ENCODE data around the gene OR2C3.
"Not testable (repeated sequence)": the region's sequence is repeated elsewhere in the genome, so short reads cannot be mapped to it uniquely, and the experiment has no call there.

OR2C3 gene

GRCh38 chr1:247538561-247538960, 2.3 kb upstream of the OR2C3 start:
- H3K9me3 Mint-ChIP-seq = no peaks in the 10 kb centered on the region
- no peak for DNase-seq
- H3K4me3 Mint-ChIP-seq = no peak overlapping the region
- no peak overlapping the region for H3K27ac Mint-ChIP-seq
- H3K27me3 Mint-ChIP-seq = peaks cover 22% of the 10 kb centered on the region
- H3K4me1 Mint-ChIP-seq (ENCODE audit: low read depth) = peaks cover 5% of the 10 kb centered on the region
- no peaks in the 10 kb centered on the region for H3K36me3 Mint-ChIP-seq (ENCODE audit: low read depth)

- H3K36me3 Mint-ChIP-seq (ENCODE audit: low read depth) = no peaks in the 10 kb centered on the region
- H3K9me3 Mint-ChIP-seq = no peaks in the 10 kb centered on the region
- H3K4me1 Mint-ChIP-seq (ENCODE audit: low read depth) = peaks cover 5% of the 10 kb centered on the region
- peaks cover 21% of the 10 kb centered on the region for H3K27me3 Mint-ChIP-seq
- no peak overlapping the region for H3K4me3 Mint-ChIP-seq
- no peak for DNase-seq
- H3K27ac Mint-ChIP-seq = no peak overlapping the region
Observed at GRCh38 chr1:247535402-247535801, 838 bp downstream of the OR2C3 start.

GRCh38 chr1:247531937-247532336, 4.3 kb downstream of the OR2C3 start:
- H3K4me3 Mint-ChIP-seq = no peak overlapping the region
- no peak overlapping the region for H3K27ac Mint-ChIP-seq
- H3K36me3 Mint-ChIP-seq (ENCODE audit: low read depth) = no peaks in the 10 kb centered on the region
- H3K9me3 Mint-ChIP-seq = no peaks in the 10 kb centered on the region
- DNase-seq = no peak
- peaks cover 17% of the 10 kb centered on the region for H3K27me3 Mint-ChIP-seq
- peaks cover 12% of the 10 kb centered on the region for H3K4me1 Mint-ChIP-seq (ENCODE audit: low read depth)

- Mint-ChIP-seq H3K36me3 (ENCODE audit: low read depth) (no peaks in the 10 kb centered on the region), H3K4me1 (ENCODE audit: low read depth) (peaks cover 12% of the 10 kb centered on the region), H3K4me3 (no peak overlapping the region), H3K27ac (no peak overlapping the region), H3K27me3 (peaks cover 26% of the 10 kb centered on the region), H3K9me3 (no peaks in the 10 kb centered on the region)
- no peak for DNase-seq
Observed at GRCh38 chr1:247530785-247531184, 5.5 kb downstream of the OR2C3 start.

- Mint-ChIP-seq H3K27me3 (peaks cover 31% of the 10 kb centered on the region), H3K4me3 (no peak overlapping the region), H3K27ac (no peak overlapping the region), H3K36me3 (ENCODE audit: low read depth) (no peaks in the 10 kb centered on the region), H3K9me3 (no peaks in the 10 kb centered on the region), H3K4me1 (ENCODE audit: low read depth) (peaks cover 7% of the 10 kb centered on the region)
- no peak for DNase-seq
Observed at GRCh38 chr1:247529771-247530355, 6.4 kb downstream of the OR2C3 start.

- DNase-seq = no peak
- Mint-ChIP-seq H3K9me3 (no peaks in the 10 kb centered on the region), H3K36me3 (ENCODE audit: low read depth) (no peaks in the 10 kb centered on the region), H3K4me3 (no peak overlapping the region), H3K4me1 (ENCODE audit: low read depth) (peaks cover 7% of the 10 kb centered on the region), H3K27ac (no peak overlapping the region), H3K27me3 (peaks cover 36% of the 10 kb centered on the region)
Observed at GRCh38 chr1:247528812-247529474, 7.3 kb downstream of the OR2C3 start.

GRCh38 chr1:247521886-247522285, 14.4 kb downstream of the OR2C3 start:
- not testable (repeated sequence) for H3K27ac Mint-ChIP-seq; H3K9me3 Mint-ChIP-seq; H3K4me1 Mint-ChIP-seq (ENCODE audit: low read depth); H3K36me3 Mint-ChIP-seq (ENCODE audit: low read depth); H3K4me3 Mint-ChIP-seq; DNase-seq
- H3K27me3 Mint-ChIP-seq = peaks cover 45% of the 10 kb centered on the region

GRCh38 chr1:247518613-247518891, 17.7 kb downstream of the OR2C3 start:
- Mint-ChIP-seq H3K9me3 (no peaks in the 10 kb centered on the region), H3K4me1 (ENCODE audit: low read depth) (no peaks in the 10 kb centered on the region), H3K27ac (no peak overlapping the region), H3K4me3 (no peak overlapping the region), H3K36me3 (ENCODE audit: low read depth) (no peaks in the 10 kb centered on the region), H3K27me3 (peaks cover 48% of the 10 kb centered on the region)
- DNase-seq = no peak

GRCh38 chr1:247517795-247518612, 18.2 kb downstream of the OR2C3 start:
- Mint-ChIP-seq H3K27ac (no peak overlapping the region), H3K4me1 (ENCODE audit: low read depth) (no peaks in the 10 kb centered on the region), H3K4me3 (no peak overlapping the region)

GRCh38 chr1:247506831-247507230, 29.4 kb downstream of the OR2C3 start:
- Mint-ChIP-seq H3K27me3 (peaks cover 10% of the 10 kb centered on the region), H3K4me1 (ENCODE audit: low read depth) (no peaks in the 10 kb centered on the region), H3K9me3 (no peaks in the 10 kb centered on the region), H3K36me3 (ENCODE audit: low read depth) (no peaks in the 10 kb centered on the region), H3K4me3 (no peak overlapping the region), H3K27ac (no peak overlapping the region)
- DNase-seq = no peak

More at GRCh38 chr1:247517795-247518612, 18.2 kb downstream of the OR2C3 start:
- Mint-ChIP-seq H3K36me3 (ENCODE audit: low read depth) (no peaks in the 10 kb centered on the region), H3K9me3 (no peaks in the 10 kb centered on the region), H3K27me3 (peaks cover 48% of the 10 kb centered on the region)
- DNase-seq = peak; percentile 32

GRCh38 chr1:247500865-247501264, 35.4 kb downstream of the OR2C3 start:
- Mint-ChIP-seq H3K27ac (no peak overlapping the region), H3K4me1 (ENCODE audit: low read depth) (no peaks in the 10 kb centered on the region), H3K4me3 (no peak overlapping the region), H3K9me3 (no peaks in the 10 kb centered on the region), H3K27me3 (peaks cover 8% of the 10 kb centered on the region), H3K36me3 (ENCODE audit: low read depth) (no peaks in the 10 kb centered on the region)
- no peak for DNase-seq

- Mint-ChIP-seq H3K9me3 (no peaks in the 10 kb centered on the region), H3K27me3 (peaks cover 31% of the 10 kb centered on the region), H3K4me3 (no peak overlapping the region), H3K36me3 (ENCODE audit: low read depth) (no peaks in the 10 kb centered on the region), H3K27ac (no peak overlapping the region), H3K4me1 (ENCODE audit: low read depth) (no peaks in the 10 kb centered on the region)
- DNase-seq = no peak
Observed at GRCh38 chr1:247496581-247497285, 39.5 kb downstream of the OR2C3 start.

- no peak overlapping the region for H3K4me3 Mint-ChIP-seq
- H3K9me3 Mint-ChIP-seq = no peaks in the 10 kb centered on the region
- no peaks in the 10 kb centered on the region for H3K4me1 Mint-ChIP-seq (ENCODE audit: low read depth)
- no peak for DNase-seq
- peaks cover 35% of the 10 kb centered on the region for H3K27me3 Mint-ChIP-seq
- H3K27ac Mint-ChIP-seq = no peak overlapping the region
- no peaks in the 10 kb centered on the region for H3K36me3 Mint-ChIP-seq (ENCODE audit: low read depth)
Observed at GRCh38 chr1:247494767-247495166, 41.5 kb downstream of the OR2C3 start.

GRCh38 chr1:247493106-247493505, 43.1 kb downstream of the OR2C3 start:
- H3K27ac Mint-ChIP-seq = no peak overlapping the region
- no peaks in the 10 kb centered on the region for H3K4me1 Mint-ChIP-seq (ENCODE audit: low read depth)
- peaks cover 32% of the 10 kb centered on the region for H3K27me3 Mint-ChIP-seq
- no peak for DNase-seq
- H3K36me3 Mint-ChIP-seq (ENCODE audit: low read depth) = no peaks in the 10 kb centered on the region
- no peaks in the 10 kb centered on the region for H3K9me3 Mint-ChIP-seq
- no peak overlapping the region for H3K4me3 Mint-ChIP-seq

GRCh38 chr1:247491328-247491727, 44.9 kb downstream of the OR2C3 start:
- no peak overlapping the region for H3K4me3 Mint-ChIP-seq

More at GRCh38 chr1:247491328-247491727, 44.9 kb downstream of the OR2C3 start:
- Mint-ChIP-seq H3K36me3 (ENCODE audit: low read depth) (no peaks in the 10 kb centered on the region), H3K27ac (no peak overlapping the region), H3K27me3 (peaks cover 31% of the 10 kb centered on the region), H3K4me1 (ENCODE audit: low read depth) (no peaks in the 10 kb centered on the region), H3K9me3 (no peaks in the 10 kb centered on the region)
- DNase-seq = no peak
